Spleen (tissue), 11 donors: ENCODE results near the gene MICAL3. TPM values are rescaled to one million over a fixed set of nuclear protein-coding genes. Genes with fewer than 3 reads are reported as not detected.

Experiments used
- DNase-seq: peaks from one replicate; pipeline ENCODE4 v3.0.0-alpha.2; 2020
- H3K27ac ChIP-seq, 8 donors: fragments of 200-600 bp; sonication (generic) in 7 of 8; 1 replicate in 4 of 8; 2 replicates in 4 of 8; pipeline versions ENCODE4 v1.5.0 to v1.8.0; 2016 to 2021; ENCODE audit warnings: inconsistent platforms in 4 of 8, mild to moderate bottlenecking in 4 of 8, moderate library complexity in 1 of 8
- H3K27me3 ChIP-seq, 7 donors: fragments of 200-600 bp; sonication (generic) in 6 of 7; replicated peaks in 1 of 7; 1 replicate in 4 of 7; 2 replicates in 3 of 7; pipeline versions ENCODE4 v1.5.0 to v1.8.0; 2016 to 2021; ENCODE audit warnings: inconsistent platforms in 3 of 7, mild to moderate bottlenecking in 1 of 7
- H3K36me3 ChIP-seq, 6 donors: fragments of 200-600 bp; sonication (generic) in 5 of 6; 1 replicate in 4 of 6; 2 replicates in 2 of 6; pipeline versions ENCODE4 v1.5.0 to v1.8.0; 2016 to 2021; ENCODE audit warnings: inconsistent platforms in 2 of 6
- H3K4me1 ChIP-seq, 6 donors: fragments of 200-600 bp; sonication (generic) in 5 of 6; 1 replicate in 3 of 6; 2 replicates in 3 of 6; pipeline versions ENCODE4 v1.5.0 to v1.8.0; 2016 to 2021; ENCODE audit warnings: inconsistent platforms in 3 of 6
- H3K4me3 ChIP-seq, 8 donors: fragments of 200-600 bp; sonication (generic) in 7 of 8; 1 replicate in 4 of 8; 2 replicates in 4 of 8; pipeline versions ENCODE4 v1.5.0 to v1.8.0; 2016 to 2021; ENCODE audit warnings: inconsistent platforms in 4 of 8, mild to moderate bottlenecking in 4 of 8, moderate library complexity in 2 of 8
- H3K9me3 ChIP-seq, 8 donors: fragments of 200-600 bp; sonication (generic) in 7 of 8; 1 replicate in 4 of 8; 2 replicates in 4 of 8; pipeline versions ENCODE4 v1.5.0 to v1.8.0; 2016 to 2021; ENCODE audit warnings: inconsistent platforms in 4 of 8
- CTCF ChIP-seq, 11 experiments: fragments of 200-600 bp in 7 of 11; fragments of 450-650 bp in 4 of 11; sonication (generic) in 4 of 11; IDR thresholded peaks in 8 of 11; conservative IDR thresholded peaks in 3 of 11; 1 replicate in 7 of 11; 2 replicates in 4 of 11; pipeline versions ENCODE4 v1.4.0 to v1.8.0; 2016 to 2021; ENCODE audit warnings: antibody characterized with exemption in 11 of 11, inconsistent platforms in 4 of 11, mild to moderate bottlenecking in 1 of 11
- POLR2A ChIP-seq, 3 donors: fragments of 450-650 bp; IDR thresholded peaks; one replicate each; pipeline ENCODE4 v1.5.1; 2017; ENCODE audit warnings: antibody characterized with exemption in 3 of 3, mild to moderate bottlenecking in 1 of 3
- POLR2AphosphoS5 ChIP-seq, 3 donors: sonication (generic); formaldehyde crosslinking; IDR thresholded peaks; one replicate each; pipeline ENCODE4 v1.5.1; 2017; ENCODE audit warnings: antibody characterized with exemption in 3 of 3
- WGBS, 5 donors: extraction: QIAGEN DNeasy Blood & Tissue Kit in 3 of 5; methylation state at CpG; one replicate each; pipeline versions ENCODE4 v1.1.5 to v1.1.7; 2013 to 2018; 5-methylcytosine and 5-hydroxymethylcytosine counted together
- intact Hi-C: fragments of 100-400 bp; cut with DNase I; formaldehyde crosslinking; loops from one replicate; pipeline ENCODE4 v1.15.0; 2023; ENCODE audit warnings: low total_unique reads
- polyA plus RNA-seq, 3 donors: library from polyadenylated mRNA; stranded (reverse); fragments of 200-250 nt; gene quantifications; one replicate each; pipeline ENCODE4 v1.2.1, GENCODE V29; 2013
- total RNA-seq, 7 donors: library from RNA; depleted of rRNA in 3 of 7; stranded (reverse); fragments of >200 nt in 3 of 7; fragmentation: NEBNext Ultra II Directional in 4 of 7; extraction: Animal tissue kit (Norgen Biotek cat#: 25700) in 4 of 7; gene quantifications; one replicate each; pipeline versions ENCODE4 v1.1.0 to v1.2.1, GENCODE V29; 2016 to 2021
- donor health status: healthy with polysubstance abuse.
- donor health status: DM: no; HTN: no; CAD: no; lungs with moderate emphysema.
- donor health status: DM: no; HTN: no; CAD: no.
- donor health status: Bipolar disorder and iron deficiency.
- donor health status: healthy.
- donor health status: DM: no; HTN: no; CAD: no.
- donor health status: DM: yes; HTN: yes; CAD: no.

Gene MICAL3
- total and polyA plus RNA-seq, 10 donors = 2.6 to 133 (median 75.2) TPM

GRCh38 chr22:18013947-18014346 lies 10.4 kb downstream of the MICAL3 start:
- no peak for TF ChIP-seq POLR2AphosphoS5 (IDR thresholded peaks at IDR 0.05)
- TF ChIP-seq CTCF (IDR thresholded peaks at IDR 0.05 in 8 of 11, conservative IDR thresholded peaks at IDR 0.05 in 3 of 11) = no peak
- no peak for TF ChIP-seq POLR2A (IDR thresholded peaks at IDR 0.05)
- no peak for DNase-seq
- Histone ChIP-seq H3K4me3 (no peak overlapping the region), H3K27me3 (no peaks in the 10 kb centered on the region), H3K4me1 (peaks cover 0 to 21% (median 9%) of the 10 kb centered on the region in 6 donors), H3K9me3 (no peaks in the 10 kb centered on the region), H3K27ac (no peak overlapping the region), H3K36me3 (no peaks in the 10 kb centered on the region)
- intact Hi-C loops = no loop called here
- 70 to 82% (median 76%) methylated on average over 5 of the region's 5 CpGs for WGBS, 5 donors

GRCh38 chr22:18013436-18013835 lies 10.9 kb downstream of the MICAL3 start:
- intact Hi-C loops = no loop called here

GRCh38 chr22:18012531-18012930 lies 11.8 kb downstream of the MICAL3 start:
- no peaks in the 10 kb centered on the region for H3K36me3 ChIP-seq
- TF ChIP-seq POLR2A (IDR thresholded peaks at IDR 0.05) = no peak
- no peak for TF ChIP-seq POLR2AphosphoS5 (IDR thresholded peaks at IDR 0.05)
- TF ChIP-seq CTCF (IDR thresholded peaks at IDR 0.05 in 8 of 11, conservative IDR thresholded peaks at IDR 0.05 in 3 of 11) = no peak
- WGBS, 5 donors = 79 to 97% (median 96%) methylated on average over 5 of the region's 5 CpGs
- no peak for DNase-seq
- no peaks in the 10 kb centered on the region for H3K27me3 ChIP-seq
- no peak overlapping the region for H3K27ac ChIP-seq
- intact Hi-C loops = no loop called here
- H3K9me3 ChIP-seq = no peaks in the 10 kb centered on the region
- peaks cover 0 to 28% (median 9%) of the 10 kb centered on the region in 6 donors for H3K4me1 ChIP-seq
- H3K4me3 ChIP-seq = no peak overlapping the region

More at GRCh38 chr22:18013436-18013835, 10.9 kb downstream of the MICAL3 start:
- Histone ChIP-seq H3K36me3 (no peaks in the 10 kb centered on the region), H3K9me3 (no peaks in the 10 kb centered on the region), H3K27ac (no peak overlapping the region), H3K4me1 (peaks cover 0 to 22% (median 9%) of the 10 kb centered on the region in 6 donors), H3K27me3 (no peaks in the 10 kb centered on the region), H3K4me3 (no peak overlapping the region)
- 71 to 96% (median 93%) methylated on average over 2 of the region's 2 CpGs for WGBS, 5 donors
- no peak for TF ChIP-seq CTCF (IDR thresholded peaks at IDR 0.05 in 8 of 11, conservative IDR thresholded peaks at IDR 0.05 in 3 of 11)
- TF ChIP-seq POLR2A (IDR thresholded peaks at IDR 0.05) = no peak
- no peak for TF ChIP-seq POLR2AphosphoS5 (IDR thresholded peaks at IDR 0.05)
- no peak for DNase-seq

GRCh38 chr22:18010266-18010665 lies 14.1 kb downstream of the MICAL3 start:
- intact Hi-C loops = no loop called here
- H3K4me1 ChIP-seq = peaks cover 0 to 41% (median 17%) of the 10 kb centered on the region in 6 donors
- H3K27ac ChIP-seq = peak overlapping the region in 3 of 8 donors; percentile 42 to 70 (median 62)
- H3K36me3 ChIP-seq = no peaks in the 10 kb centered on the region
- TF ChIP-seq POLR2AphosphoS5 (IDR thresholded peaks at IDR 0.05) (no peak), POLR2A (IDR thresholded peaks at IDR 0.05) (no peak), CTCF (IDR thresholded peaks at IDR 0.05 in 8 of 11, conservative IDR thresholded peaks at IDR 0.05 in 3 of 11) (no peak)
- H3K9me3 ChIP-seq = no peaks in the 10 kb centered on the region
- no peak overlapping the region for H3K4me3 ChIP-seq
- H3K27me3 ChIP-seq = no peaks in the 10 kb centered on the region
- WGBS, 5 donors = 73 to 90% (median 81%) methylated on average over 2 of the region's 2 CpGs
- no peak for DNase-seq
